Measurements from ENCODE around the gene CR1.

The CR1 gene

DNA sequence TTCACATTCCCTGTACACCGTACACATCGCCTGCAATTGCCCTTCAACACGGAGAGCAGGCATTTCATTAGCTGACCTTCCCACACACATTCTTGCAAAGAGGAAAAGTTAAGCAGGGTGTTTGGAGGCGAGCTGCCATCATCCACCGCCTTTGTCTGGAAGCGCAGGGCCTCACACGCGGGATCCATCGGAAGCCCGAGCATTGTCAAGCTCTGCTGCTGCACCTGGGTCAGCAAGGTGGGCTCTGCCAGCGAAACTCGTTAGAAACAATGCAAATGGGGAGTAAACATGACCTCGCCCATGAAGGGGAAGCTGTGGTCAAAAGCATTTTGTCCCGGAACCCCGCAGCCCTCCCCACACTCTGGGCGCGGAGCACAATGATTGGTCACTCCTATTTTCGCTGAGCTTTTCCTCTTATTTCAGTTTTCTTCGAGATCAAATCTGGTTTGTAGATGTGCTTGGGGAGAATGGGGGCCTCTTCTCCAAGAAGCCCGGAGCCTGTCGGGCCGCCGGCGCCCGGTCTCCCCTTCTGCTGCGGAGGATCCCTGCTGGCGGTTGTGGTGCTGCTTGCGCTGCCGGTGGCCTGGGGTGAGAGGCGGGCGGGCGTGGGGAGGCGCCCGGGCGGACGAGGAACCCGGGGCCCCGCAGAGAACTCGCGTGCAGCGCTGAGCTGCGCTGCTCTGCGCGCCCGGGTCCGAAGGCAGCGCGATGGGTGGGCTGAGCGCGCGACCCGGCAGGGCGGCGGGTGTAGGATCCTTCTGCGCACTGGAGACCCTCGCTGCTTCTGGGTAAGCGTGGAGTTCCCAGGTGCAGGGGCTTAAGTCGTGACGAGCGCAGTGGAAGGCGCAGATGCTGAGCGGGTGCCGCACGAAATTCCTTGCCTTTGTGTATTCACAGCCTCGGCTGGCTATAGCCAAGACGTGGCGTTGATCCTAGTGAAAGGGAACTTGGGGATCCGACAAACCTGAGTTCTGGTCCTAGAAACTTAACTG is at the start of gene CR1:
Gene CR1 (plus strand): TSS at position 357 of the 992 bp plus-strand sequence. CDS start 111 bp downstream, at position 468.
- peak; percentile 82 for DNase-seq (ENCODE audit: low read depth)
- TF ChIP-seq MAX (IDR thresholded peaks at IDR 0.05; ENCODE audit: low read depth, low read length), result no peak
- TF ChIP-seq MYC (IDR thresholded peaks at IDR 0.05; ENCODE audit: low read depth, low read length), result no peak
- TF ChIP-seq, protein P1, sequence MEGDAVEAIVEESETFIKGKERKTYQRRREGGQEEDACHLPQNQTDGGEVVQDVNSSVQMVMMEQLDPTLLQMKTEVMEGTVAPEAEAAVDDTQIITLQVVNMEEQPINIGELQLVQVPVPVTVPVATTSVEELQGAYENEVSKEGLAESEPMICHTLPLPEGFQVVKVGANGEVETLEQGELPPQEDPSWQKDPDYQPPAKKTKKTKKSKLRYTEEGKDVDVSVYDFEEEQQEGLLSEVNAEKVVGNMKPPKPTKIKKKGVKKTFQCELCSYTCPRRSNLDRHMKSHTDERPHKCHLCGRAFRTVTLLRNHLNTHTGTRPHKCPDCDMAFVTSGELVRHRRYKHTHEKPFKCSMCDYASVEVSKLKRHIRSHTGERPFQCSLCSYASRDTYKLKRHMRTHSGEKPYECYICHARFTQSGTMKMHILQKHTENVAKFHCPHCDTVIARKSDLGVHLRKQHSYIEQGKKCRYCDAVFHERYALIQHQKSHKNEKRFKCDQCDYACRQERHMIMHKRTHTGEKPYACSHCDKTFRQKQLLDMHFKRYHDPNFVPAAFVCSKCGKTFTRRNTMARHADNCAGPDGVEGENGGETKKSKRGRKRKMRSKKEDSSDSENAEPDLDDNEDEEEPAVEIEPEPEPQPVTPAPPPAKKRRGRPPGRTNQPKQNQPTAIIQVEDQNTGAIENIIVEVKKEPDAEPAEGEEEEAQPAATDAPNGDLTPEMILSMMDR (IDR thresholded peaks at IDR 0.05; ENCODE audit: low read depth, low read length), result no peak
- TF ChIP-seq POLR2A (IDR thresholded peaks at IDR 0.05; ENCODE audit: extremely low read depth, insufficient read length), result no peak
- peak within 1 kb of the TSS; percentile 59 for H3K4me3 ChIP-seq (ENCODE audit: low read depth, low read length)

DNA sequence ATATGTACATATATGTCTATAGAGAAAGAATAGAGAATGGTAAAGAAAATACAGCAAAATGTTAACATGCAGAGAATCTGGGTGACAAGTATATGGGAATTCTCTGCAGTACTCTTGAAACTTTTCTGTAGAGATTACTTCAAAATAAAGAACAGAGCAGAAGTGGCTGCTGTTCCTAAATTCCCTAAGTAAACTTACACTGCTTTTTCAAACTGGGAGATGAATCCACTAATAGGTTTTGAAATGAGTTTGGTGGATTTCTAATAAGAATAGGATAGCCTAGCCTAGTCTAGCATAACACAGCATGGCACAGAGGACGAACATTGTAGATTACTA is 42.3 kb upstream of the CR1 start:
- H3K4me3 ChIP-seq (ENCODE audit: low read depth, low read length), result no peak overlapping the region
- TF ChIP-seq, protein P1 (IDR thresholded peaks at IDR 0.05; ENCODE audit: low read depth, low read length), result no peak
- no peak for TF ChIP-seq MYC (IDR thresholded peaks at IDR 0.05; ENCODE audit: low read depth, low read length)
- no peak for TF ChIP-seq MAX (IDR thresholded peaks at IDR 0.05; ENCODE audit: low read depth, low read length)
- TF ChIP-seq POLR2A (IDR thresholded peaks at IDR 0.05; ENCODE audit: extremely low read depth, insufficient read length), result no peak
- no peak for DNase-seq (ENCODE audit: low read depth)

DNA sequence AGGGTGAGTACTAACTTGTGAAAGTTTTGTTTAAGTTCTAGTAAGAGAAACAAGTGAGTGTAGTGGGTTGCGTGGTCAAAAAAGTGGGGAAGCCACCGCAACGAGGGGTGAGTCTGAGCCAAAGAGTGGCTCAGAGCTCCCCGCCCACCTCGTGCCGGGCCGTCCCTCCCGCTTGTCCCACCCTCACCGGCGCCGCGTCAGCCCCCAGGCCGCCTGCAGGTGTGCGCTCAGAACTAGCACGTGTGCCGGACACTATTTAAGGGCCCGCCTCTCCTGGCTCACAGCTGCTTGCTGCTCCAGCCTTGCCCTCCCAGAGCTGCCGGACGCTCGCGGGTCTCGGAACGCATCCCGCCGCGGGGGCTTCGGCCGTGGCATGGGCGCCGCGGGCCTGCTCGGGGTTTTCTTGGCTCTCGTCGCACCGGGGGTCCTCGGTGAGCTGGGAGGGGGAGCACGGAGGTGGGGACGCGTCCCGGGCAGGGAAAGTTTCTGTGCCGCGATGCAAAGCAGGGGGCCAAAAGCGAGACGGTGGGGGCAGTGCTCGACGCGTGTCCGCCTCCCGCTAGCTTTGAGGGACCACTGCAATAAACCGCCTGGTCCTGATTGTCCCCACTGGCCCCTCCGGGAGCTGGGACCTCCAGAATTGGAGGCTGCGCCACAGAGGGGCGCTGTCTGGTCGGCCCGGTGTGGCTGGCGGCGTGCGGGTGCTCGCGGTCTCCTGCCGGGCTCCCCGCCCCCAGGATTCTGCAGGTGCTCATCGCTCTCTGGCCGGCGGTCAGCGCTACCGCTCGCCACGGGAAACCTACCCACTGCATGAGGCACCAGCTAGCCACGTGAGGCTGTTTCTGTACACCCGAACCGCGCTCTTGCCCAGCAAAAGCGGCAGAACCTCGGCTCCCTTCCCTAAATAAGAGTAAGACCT is 41.7 kb upstream of the CR1 start, which contains the start of gene CR2:
Gene CR2 (plus strand): TSS at position 283 of the 919 bp plus-strand sequence. CDS start 91 bp downstream, at position 374.
- peak within 1 kb of the TSS; percentile 33 for H3K4me3 ChIP-seq (ENCODE audit: low read depth, low read length)
- DNase-seq (ENCODE audit: low read depth), result peak; percentile 44
- TF ChIP-seq POLR2A (IDR thresholded peaks at IDR 0.05; ENCODE audit: extremely low read depth, insufficient read length), result no peak
- TF ChIP-seq, protein P1 (IDR thresholded peaks at IDR 0.05; ENCODE audit: low read depth, low read length), result peak; percentile 35
- TF ChIP-seq MAX (IDR thresholded peaks at IDR 0.05; ENCODE audit: low read depth, low read length), result no peak
- no peak for TF ChIP-seq MYC (IDR thresholded peaks at IDR 0.05; ENCODE audit: low read depth, low read length)

- no peak for DNase-seq (ENCODE audit: low read depth)
- TF ChIP-seq POLR2A (IDR thresholded peaks at IDR 0.05; ENCODE audit: extremely low read depth, insufficient read length) (no peak), MAX (IDR thresholded peaks at IDR 0.05; ENCODE audit: low read depth, low read length) (no peak), MYC (IDR thresholded peaks at IDR 0.05; ENCODE audit: low read depth, low read length) (no peak)
- TF ChIP-seq, protein P1 (IDR thresholded peaks at IDR 0.05; ENCODE audit: low read depth, low read length), result no peak
- H3K4me3 ChIP-seq (ENCODE audit: low read depth, low read length), result no peak overlapping the region
These were observed 40.7 kb upstream of the CR1 start for GRCh38 chr1:207455183-207455754.

DNA sequence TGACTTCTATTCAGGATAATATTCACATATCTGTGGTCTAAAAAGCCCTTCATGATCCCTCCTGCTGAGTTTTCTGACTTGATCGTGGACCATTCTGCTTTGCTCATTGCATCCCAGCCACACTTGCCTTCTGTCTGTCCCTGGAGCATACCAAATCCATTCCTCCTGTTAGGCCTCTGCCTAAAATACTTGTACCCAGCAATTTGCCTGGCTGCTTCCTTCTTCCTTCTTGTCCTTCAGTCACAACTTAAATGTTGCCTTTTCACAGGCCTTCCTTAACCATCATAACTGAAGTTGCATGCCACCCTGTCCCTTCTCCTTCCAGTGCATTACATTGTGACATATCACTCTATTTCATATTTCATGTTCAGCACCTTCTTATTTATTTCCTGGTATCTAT is 37.5 kb upstream of the CR1 start:
- no peak for DNase-seq (ENCODE audit: low read depth)
- H3K4me3 ChIP-seq (ENCODE audit: low read depth, low read length), result no peak overlapping the region
- TF ChIP-seq, protein P1 (IDR thresholded peaks at IDR 0.05; ENCODE audit: low read depth, low read length), result no peak
- no peak for TF ChIP-seq MAX (IDR thresholded peaks at IDR 0.05; ENCODE audit: low read depth, low read length)
